ENCODE measurements around the gene HIGD1C.

DNA sequence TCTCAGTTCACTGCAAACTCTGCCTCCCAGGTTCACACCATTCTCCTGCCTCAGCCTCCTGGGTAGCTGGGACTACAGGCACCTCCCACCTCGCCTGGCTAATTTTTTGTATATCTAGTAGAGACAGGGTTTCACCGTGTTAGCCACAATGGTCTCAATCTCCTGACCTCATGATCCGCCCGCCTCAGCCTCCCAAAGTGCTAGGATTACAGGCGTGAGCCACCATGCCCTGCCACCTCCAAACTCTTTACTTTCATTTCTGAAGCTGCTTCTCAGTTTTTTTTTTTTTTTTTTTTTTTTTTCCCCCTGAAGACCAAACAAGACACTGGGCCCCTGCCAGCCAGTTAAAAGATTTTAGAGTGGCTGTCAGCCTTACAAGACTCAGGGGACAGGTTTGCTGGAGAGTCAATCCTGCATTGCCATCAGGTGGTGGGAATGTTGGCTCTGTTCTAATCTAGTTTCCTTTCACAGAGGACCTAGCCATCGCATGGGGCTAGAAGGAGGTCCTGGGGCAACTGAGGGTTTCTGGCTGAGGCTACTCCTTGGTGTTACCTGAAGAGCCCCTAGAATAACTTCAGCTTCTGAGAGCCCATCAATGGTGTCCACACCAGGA, 37.4 kb upstream of the HIGD1C start:
- TF ChIP-seq, protein P1, sequence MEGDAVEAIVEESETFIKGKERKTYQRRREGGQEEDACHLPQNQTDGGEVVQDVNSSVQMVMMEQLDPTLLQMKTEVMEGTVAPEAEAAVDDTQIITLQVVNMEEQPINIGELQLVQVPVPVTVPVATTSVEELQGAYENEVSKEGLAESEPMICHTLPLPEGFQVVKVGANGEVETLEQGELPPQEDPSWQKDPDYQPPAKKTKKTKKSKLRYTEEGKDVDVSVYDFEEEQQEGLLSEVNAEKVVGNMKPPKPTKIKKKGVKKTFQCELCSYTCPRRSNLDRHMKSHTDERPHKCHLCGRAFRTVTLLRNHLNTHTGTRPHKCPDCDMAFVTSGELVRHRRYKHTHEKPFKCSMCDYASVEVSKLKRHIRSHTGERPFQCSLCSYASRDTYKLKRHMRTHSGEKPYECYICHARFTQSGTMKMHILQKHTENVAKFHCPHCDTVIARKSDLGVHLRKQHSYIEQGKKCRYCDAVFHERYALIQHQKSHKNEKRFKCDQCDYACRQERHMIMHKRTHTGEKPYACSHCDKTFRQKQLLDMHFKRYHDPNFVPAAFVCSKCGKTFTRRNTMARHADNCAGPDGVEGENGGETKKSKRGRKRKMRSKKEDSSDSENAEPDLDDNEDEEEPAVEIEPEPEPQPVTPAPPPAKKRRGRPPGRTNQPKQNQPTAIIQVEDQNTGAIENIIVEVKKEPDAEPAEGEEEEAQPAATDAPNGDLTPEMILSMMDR (IDR thresholded peaks at IDR 0.05), result no peak
- TF ChIP-seq ZBTB21 (CRISPR knock-in tag; IDR thresholded peaks at IDR 0.05; ENCODE audit: borderline replicate concordance) (no peak), ZNF121 (CRISPR knock-in tag; IDR thresholded peaks at IDR 0.05) (no peak), TCF7 (CRISPR knock-in tag; IDR thresholded peaks at IDR 0.05; ENCODE audit: low read depth) (no peak), GABPB1 (CRISPR knock-in tag; IDR thresholded peaks at IDR 0.05) (no peak)

All from WTC11 (cell line).